Measurements from ENCODE around the gene GALR3. TPM values are rescaled to one million over a fixed set of nuclear protein-coding genes. Genes with fewer than 3 reads are reported as not detected.

Gene GALR3
- total and polyA plus RNA-seq, 2 of the 4 experiments (the other 2 are of a cell fraction) = not detected

DNA sequence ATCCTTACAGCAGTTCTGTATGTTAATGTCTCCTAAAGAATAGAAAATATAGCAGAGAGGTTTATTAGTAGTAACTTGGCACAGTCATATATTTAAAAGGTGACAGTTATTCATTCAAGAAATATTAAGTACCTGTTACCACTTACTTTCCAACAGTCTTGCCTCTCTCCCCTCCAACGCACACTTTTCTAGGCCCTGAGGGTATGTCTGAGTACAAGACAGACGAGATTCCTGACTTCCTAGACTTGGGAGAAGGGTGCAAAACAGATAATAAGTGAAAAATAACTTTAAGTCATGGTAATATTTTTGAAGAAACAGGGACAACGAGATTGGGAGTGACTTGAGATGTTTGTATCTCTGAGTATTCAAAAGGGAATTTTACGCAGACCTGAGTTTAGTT lies 27.6 kb downstream of the GALR3 start:
- no peak for TF ChIP-seq SMC3 (IDR thresholded peaks at IDR 0.05; ENCODE audit: low read depth, low read length)
- TF ChIP-seq MAZ (IDR thresholded peaks at IDR 0.05; ENCODE audit: borderline replicate concordance, low read depth, low read length) = no peak
- TF ChIP-seq RAD21 (IDR thresholded peaks at IDR 0.05; ENCODE audit: low read length) = no peak
- TF ChIP-seq RCOR1 (IDR thresholded peaks at IDR 0.05; ENCODE audit: insufficient replicate concordance, low read length) = no peak
- TF ChIP-seq, protein P1, sequence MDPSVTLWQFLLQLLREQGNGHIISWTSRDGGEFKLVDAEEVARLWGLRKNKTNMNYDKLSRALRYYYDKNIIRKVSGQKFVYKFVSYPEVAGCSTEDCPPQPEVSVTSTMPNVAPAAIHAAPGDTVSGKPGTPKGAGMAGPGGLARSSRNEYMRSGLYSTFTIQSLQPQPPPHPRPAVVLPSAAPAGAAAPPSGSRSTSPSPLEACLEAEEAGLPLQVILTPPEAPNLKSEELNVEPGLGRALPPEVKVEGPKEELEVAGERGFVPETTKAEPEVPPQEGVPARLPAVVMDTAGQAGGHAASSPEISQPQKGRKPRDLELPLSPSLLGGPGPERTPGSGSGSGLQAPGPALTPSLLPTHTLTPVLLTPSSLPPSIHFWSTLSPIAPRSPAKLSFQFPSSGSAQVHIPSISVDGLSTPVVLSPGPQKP (IDR thresholded peaks at IDR 0.05; ENCODE audit: borderline replicate concordance, low read depth, low read length) = no peak
- no peak for TF ChIP-seq FOS (IDR thresholded peaks at IDR 0.05; ENCODE audit: low read depth, low read length)
- TF ChIP-seq CHD1 (IDR thresholded peaks at IDR 0.05; ENCODE audit: low read depth, low read length) = no peak
- TF ChIP-seq MAFK (IDR thresholded peaks at IDR 0.05; ENCODE audit: low read depth, low read length) = no peak
- TF ChIP-seq MXI1 (IDR thresholded peaks at IDR 0.05; ENCODE audit: borderline replicate concordance, low read depth, low read length) = no peak
- TF ChIP-seq, protein P2, sequence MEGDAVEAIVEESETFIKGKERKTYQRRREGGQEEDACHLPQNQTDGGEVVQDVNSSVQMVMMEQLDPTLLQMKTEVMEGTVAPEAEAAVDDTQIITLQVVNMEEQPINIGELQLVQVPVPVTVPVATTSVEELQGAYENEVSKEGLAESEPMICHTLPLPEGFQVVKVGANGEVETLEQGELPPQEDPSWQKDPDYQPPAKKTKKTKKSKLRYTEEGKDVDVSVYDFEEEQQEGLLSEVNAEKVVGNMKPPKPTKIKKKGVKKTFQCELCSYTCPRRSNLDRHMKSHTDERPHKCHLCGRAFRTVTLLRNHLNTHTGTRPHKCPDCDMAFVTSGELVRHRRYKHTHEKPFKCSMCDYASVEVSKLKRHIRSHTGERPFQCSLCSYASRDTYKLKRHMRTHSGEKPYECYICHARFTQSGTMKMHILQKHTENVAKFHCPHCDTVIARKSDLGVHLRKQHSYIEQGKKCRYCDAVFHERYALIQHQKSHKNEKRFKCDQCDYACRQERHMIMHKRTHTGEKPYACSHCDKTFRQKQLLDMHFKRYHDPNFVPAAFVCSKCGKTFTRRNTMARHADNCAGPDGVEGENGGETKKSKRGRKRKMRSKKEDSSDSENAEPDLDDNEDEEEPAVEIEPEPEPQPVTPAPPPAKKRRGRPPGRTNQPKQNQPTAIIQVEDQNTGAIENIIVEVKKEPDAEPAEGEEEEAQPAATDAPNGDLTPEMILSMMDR (conservative IDR thresholded peaks at IDR 0.05; ENCODE audit: low read depth, low read length) = no peak
- H4K91ac ChIP-seq (ENCODE audit: insufficient read depth, low read depth, low read length) = no peak overlapping the region
- H3K4ac ChIP-seq (ENCODE audit: low read depth, low read length) = no peak overlapping the region
- no peak overlapping the region for H3K9ac ChIP-seq (ENCODE audit: low read depth, low read length)
- no peak overlapping the region for H3K14ac ChIP-seq (replicated peaks; ENCODE audit: low read depth, low read length)
- in situ Hi-C loops (cut with MboI; ENCODE audit: low sequenced_read_pairs) = no loop called here
- peaks cover 31% of the 10 kb centered on the region for H3K36me3 ChIP-seq (ENCODE audit: control insufficient read depth, insufficient read depth, low read length)
- no peaks in the 10 kb centered on the region for H3K9me1 ChIP-seq (ENCODE audit: insufficient read depth, low read length)
- 88% methylated on average over 1 of the region's 4 CpGs; no CpG with 5 or more reads in 1 of the 2 experiments for WGBS, 2 experiments (ENCODE audit: extremely low coverage in 2 of 2, insufficient read length in 1 of 2)
- ChIA-PET POLR2A (ENCODE audit: unreplicated experiment) (no interaction called here), CTCF (no interaction called here)
- no peaks in the 10 kb centered on the region for H3K27me3 ChIP-seq (ENCODE audit: control insufficient read depth, insufficient read depth, low read length)
- ATAC-seq (ENCODE audit: low read depth) (no peak), DNase-seq (no peak)
- H3K27ac ChIP-seq (ENCODE audit: insufficient read depth, low read length) = no peak overlapping the region
- H2AK5ac ChIP-seq (ENCODE audit: low read depth, low read length) = no peak overlapping the region
- H3K4me1 ChIP-seq (ENCODE audit: control insufficient read depth, insufficient read depth, low read length) = peaks cover 2% of the 10 kb centered on the region; the same call in 1 of the 2 replicates
- H3K56ac ChIP-seq (ENCODE audit: extremely low read depth, insufficient read depth, low read length) = no peak overlapping the region
- no peak overlapping the region for H2BK120ac ChIP-seq (ENCODE audit: low read depth, low read length)
- H3K4me3 ChIP-seq (ENCODE audit: insufficient read depth, low read depth, low read length) = no peak overlapping the region
- H2BK20ac ChIP-seq (ENCODE audit: low read depth, low read length) = no peak overlapping the region
- H3K4me2 ChIP-seq (ENCODE audit: low read depth, low read length) = no peak overlapping the region
- no peak overlapping the region for H3K18ac ChIP-seq (ENCODE audit: low read depth, low read length)
- no peak overlapping the region for H2AK9ac ChIP-seq (replicated peaks; ENCODE audit: low read depth, low read length, poor library complexity)
- H2BK5ac ChIP-seq (ENCODE audit: low read depth, low read length, poor library complexity, severe bottlenecking) = no peak overlapping the region
- intact Hi-C loops (cut with micrococcal nuclease) = no loop called here
- no TSS peak for BruUV-seq (replicated peaks)
- H4K5ac ChIP-seq (ENCODE audit: low read depth, low read length) = no peak overlapping the region
- H2BK15ac ChIP-seq (ENCODE audit: low read depth, low read length) = no peak overlapping the region
- no peaks in the 10 kb centered on the region for H3K9me3 ChIP-seq (ENCODE audit: control insufficient read depth, insufficient read depth, low read length)
- no peak overlapping the region for H3K23ac ChIP-seq (ENCODE audit: low read depth, low read length)
- peaks cover 17% of the 10 kb centered on the region for H4K20me1 ChIP-seq (ENCODE audit: insufficient read depth, low read length)
- H2AFZ ChIP-seq (replicated peaks; ENCODE audit: low read length, poor library complexity) = no peak overlapping the region
- no peak overlapping the region for H4K8ac ChIP-seq (ENCODE audit: low read depth in 2 of 2, low read length in 2 of 2)
- peaks cover 38 to 65% of the 10 kb centered on the region in 2 experiments for H3K79me1 ChIP-seq (ENCODE audit: low read depth in 1 of 2, low read length in 2 of 2)
- dilution Hi-C loops (cut with HindIII; ENCODE audit: low sequenced_read_pairs, unreplicated experiment) = no loop called here

All from IMR-90 (cell line).